ENCODE results near the gene SAAL1.

Gene SAAL1

DNA sequence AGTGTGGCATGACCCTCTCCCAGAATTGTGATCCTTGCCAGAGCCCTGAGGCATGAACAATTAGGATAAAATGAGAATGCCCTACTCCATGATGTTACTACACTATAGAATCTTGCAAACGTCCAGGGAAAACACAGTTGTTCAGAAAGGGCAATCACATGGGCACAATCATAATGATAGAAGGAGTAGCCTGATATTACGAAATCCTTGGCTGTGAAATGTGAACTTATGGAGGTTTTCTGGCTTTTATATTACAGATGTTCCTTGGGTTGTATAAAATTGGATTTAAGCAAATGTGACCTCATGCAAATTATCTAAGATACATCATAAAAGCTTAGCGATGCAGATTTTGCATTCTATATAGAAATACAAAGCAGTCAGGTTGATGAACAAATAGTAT is 30.4 kb downstream of the SAAL1 start:
- Histone ChIP-seq H2BK120ac (ENCODE audit: low read depth, low read length) (no peak overlapping the region), H2AK5ac (ENCODE audit: low read depth, low read length) (no peak overlapping the region), H4K91ac (ENCODE audit: low read depth, low read length, poor library complexity) (no peak overlapping the region), H3K9me3 (replicated peaks in 1 of 2; ENCODE audit: control insufficient read depth in 2 of 2, insufficient read depth in 1 of 2, low read depth in 1 of 2, low read length in 2 of 2) (no peaks in the 10 kb centered on the region), H3K14ac (ENCODE audit: low read length) (no peak overlapping the region), H3K4ac (ENCODE audit: low read length) (no peak overlapping the region), H4K8ac (ENCODE audit: low read depth, low read length) (no peak overlapping the region), H3K23ac (ENCODE audit: low read depth, low read length, poor library complexity) (no peak overlapping the region), H3K4me1 (ENCODE audit: control insufficient read depth in 2 of 2, insufficient read depth in 1 of 2, low read depth in 1 of 2, low read length in 2 of 2) (no peaks in the 10 kb centered on the region), H2AFZ (ENCODE audit: low read length) (no peak overlapping the region), H2BK15ac (ENCODE audit: low read length) (no peak overlapping the region), H3K79me1 (ENCODE audit: low read depth, low read length) (no peaks in the 10 kb centered on the region), H3K36me3 (replicated peaks in 1 of 2; ENCODE audit: control insufficient read depth in 2 of 2, insufficient read depth in 2 of 2, low read length in 2 of 2) (peaks cover 5 to 44% of the 10 kb centered on the region in 2 donors), H3K18ac (ENCODE audit: low read length) (no peak overlapping the region), H2BK12ac (ENCODE audit: low read length) (no peak overlapping the region), H3K4me2 (ENCODE audit: insufficient read depth, low read length, poor library complexity, severe bottlenecking) (no peak overlapping the region), H3K4me3 (ENCODE audit: low read length in 2 of 2) (no peak overlapping the region), H3K27me3 (ENCODE audit: control insufficient read depth in 3 of 3, insufficient read depth in 3 of 3, low read depth in 1 of 3, low read length in 3 of 3) (no peaks in the 10 kb centered on the region), H2BK5ac (ENCODE audit: low read length) (no peak overlapping the region), H3K27ac (replicated peaks; ENCODE audit: low read length) (no peak overlapping the region), H3K9ac (ENCODE audit: low read depth, low read length, poor library complexity) (no peak overlapping the region)
- DNase-seq (ENCODE audit: low spot score), result no peak
- WGBS, 2 donors (ENCODE audit: extremely low coverage in 2 of 2, insufficient read length in 2 of 2, insufficient replicate concordance in 1 of 2), result no CpG with 5 or more reads among the region's 3 CpGs

DNA sequence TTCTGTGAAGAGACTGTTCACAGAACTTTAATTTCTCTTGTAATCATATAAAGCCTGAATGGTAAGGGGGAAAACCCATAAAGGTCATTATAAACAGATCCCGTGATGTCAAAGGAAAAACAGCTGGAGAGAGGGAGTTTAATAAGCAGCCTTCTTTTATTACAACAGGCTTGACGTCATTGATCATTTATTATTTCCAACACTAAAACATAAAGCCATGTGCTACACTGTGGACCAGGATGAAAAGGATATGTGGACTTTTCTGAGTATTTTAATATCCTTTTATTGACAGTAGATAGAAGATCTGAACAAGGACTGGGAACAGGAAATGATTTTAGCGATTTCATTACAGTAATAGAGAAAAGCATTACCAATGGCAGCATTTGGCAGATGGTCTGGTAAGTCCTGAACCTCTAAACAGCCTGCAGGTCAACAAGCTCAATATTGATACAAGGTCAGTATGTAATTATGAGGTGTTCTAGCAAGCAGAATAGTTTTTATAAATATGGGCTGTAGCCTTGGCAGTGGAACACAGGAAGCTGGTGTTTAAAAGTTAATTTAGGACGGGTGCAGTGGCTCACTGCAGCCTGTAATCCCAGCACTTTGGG is 34.7 kb downstream of the SAAL1 start:
- Histone ChIP-seq H2BK12ac (ENCODE audit: low read length) (no peak overlapping the region), H3K79me1 (ENCODE audit: low read depth, low read length) (no peaks in the 10 kb centered on the region), H3K18ac (ENCODE audit: low read length) (no peak overlapping the region), H3K4me2 (ENCODE audit: insufficient read depth, low read length, poor library complexity, severe bottlenecking) (no peak overlapping the region), H4K91ac (ENCODE audit: low read depth, low read length, poor library complexity) (no peak overlapping the region), H3K36me3 (replicated peaks in 1 of 2; ENCODE audit: control insufficient read depth in 2 of 2, insufficient read depth in 2 of 2, low read length in 2 of 2) (peaks cover 2 to 17% of the 10 kb centered on the region in 2 donors), H2BK120ac (ENCODE audit: low read depth, low read length) (no peak overlapping the region), H3K27ac (replicated peaks; ENCODE audit: low read length) (no peak overlapping the region), H2AK5ac (ENCODE audit: low read depth, low read length) (no peak overlapping the region), H3K27me3 (ENCODE audit: control insufficient read depth in 3 of 3, insufficient read depth in 3 of 3, low read depth in 1 of 3, low read length in 3 of 3) (no peaks in the 10 kb centered on the region), H2BK5ac (ENCODE audit: low read length) (no peak overlapping the region), H3K9ac (ENCODE audit: low read depth, low read length, poor library complexity) (no peak overlapping the region), H3K4me1 (ENCODE audit: control insufficient read depth in 2 of 2, insufficient read depth in 1 of 2, low read depth in 1 of 2, low read length in 2 of 2) (no peaks in the 10 kb centered on the region), H3K4me3 (ENCODE audit: low read length in 2 of 2) (no peak overlapping the region), H2AFZ (ENCODE audit: low read length) (no peak overlapping the region), H3K9me3 (replicated peaks in 1 of 2; ENCODE audit: control insufficient read depth in 2 of 2, insufficient read depth in 1 of 2, low read depth in 1 of 2, low read length in 2 of 2) (no peaks in the 10 kb centered on the region), H4K8ac (ENCODE audit: low read depth, low read length) (no peak overlapping the region), H3K14ac (ENCODE audit: low read length) (no peak overlapping the region), H3K23ac (ENCODE audit: low read depth, low read length, poor library complexity) (no peak overlapping the region), H3K4ac (ENCODE audit: low read length) (no peak overlapping the region), H2BK15ac (ENCODE audit: low read length) (no peak overlapping the region)
- WGBS, 2 donors (ENCODE audit: extremely low coverage in 2 of 2, insufficient read length in 2 of 2, insufficient replicate concordance in 1 of 2), result no CpG with 5 or more reads among the region's 4 CpGs
- no peak for DNase-seq (ENCODE audit: low spot score)

- Histone ChIP-seq H4K8ac (ENCODE audit: low read depth, low read length) (no peak overlapping the region), H3K4me3 (ENCODE audit: low read length in 2 of 2) (no peak overlapping the region), H3K79me1 (ENCODE audit: low read depth, low read length) (no peaks in the 10 kb centered on the region), H4K91ac (ENCODE audit: low read depth, low read length, poor library complexity) (no peak overlapping the region), H3K14ac (ENCODE audit: low read length) (no peak overlapping the region), H2BK5ac (ENCODE audit: low read length) (no peak overlapping the region), H2BK15ac (ENCODE audit: low read length) (no peak overlapping the region), H3K18ac (ENCODE audit: low read length) (no peak overlapping the region), H2BK120ac (ENCODE audit: low read depth, low read length) (no peak overlapping the region), H3K9me3 (replicated peaks in 1 of 2; ENCODE audit: control insufficient read depth in 2 of 2, insufficient read depth in 1 of 2, low read depth in 1 of 2, low read length in 2 of 2) (no peaks in the 10 kb centered on the region), H3K4me2 (ENCODE audit: insufficient read depth, low read length, poor library complexity, severe bottlenecking) (no peak overlapping the region), H3K27me3 (ENCODE audit: control insufficient read depth in 3 of 3, insufficient read depth in 3 of 3, low read depth in 1 of 3, low read length in 3 of 3) (no peaks in the 10 kb centered on the region), H3K9ac (ENCODE audit: low read depth, low read length, poor library complexity) (no peak overlapping the region), H3K4me1 (ENCODE audit: control insufficient read depth in 2 of 2, insufficient read depth in 1 of 2, low read depth in 1 of 2, low read length in 2 of 2) (peaks cover 0 to 3% of the 10 kb centered on the region in 2 donors), H3K36me3 (replicated peaks in 1 of 2; ENCODE audit: control insufficient read depth in 2 of 2, insufficient read depth in 2 of 2, low read length in 2 of 2) (peaks cover 2 to 4% of the 10 kb centered on the region in 2 donors), H2AK5ac (ENCODE audit: low read depth, low read length) (no peak overlapping the region), H3K27ac (replicated peaks; ENCODE audit: low read length) (no peak overlapping the region), H3K23ac (ENCODE audit: low read depth, low read length, poor library complexity) (no peak overlapping the region), H2BK12ac (ENCODE audit: low read length) (no peak overlapping the region), H2AFZ (ENCODE audit: low read length) (no peak overlapping the region), H3K4ac (ENCODE audit: low read length) (no peak overlapping the region)
- WGBS, 2 donors (ENCODE audit: extremely low coverage in 2 of 2, insufficient read length in 2 of 2, insufficient replicate concordance in 1 of 2), result no CpG with 5 or more reads among the region's 2 CpGs
- no peak for DNase-seq (ENCODE audit: low spot score)
Measured at GRCh38 chr11:18067372-18067771, 38.5 kb downstream of the SAAL1 start.

DNA sequence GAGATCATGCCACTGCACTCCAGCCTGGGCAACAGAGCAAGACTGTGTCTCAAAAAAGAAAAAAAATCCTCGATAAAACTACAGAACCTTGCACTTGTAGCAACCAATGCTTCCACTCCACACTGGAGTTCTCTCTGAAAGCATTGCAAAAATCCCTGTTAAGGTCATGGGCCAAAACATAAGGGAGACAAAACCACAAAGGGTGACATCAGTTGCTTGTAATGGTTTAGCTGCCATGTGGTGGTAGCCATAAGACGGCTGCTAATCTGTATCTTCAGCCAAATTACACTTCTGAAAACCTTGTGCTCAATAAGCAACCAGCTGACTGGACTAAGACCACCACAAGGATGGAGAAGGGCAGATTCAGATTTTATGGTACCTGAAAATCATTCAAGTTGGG is 39.3 kb downstream of the SAAL1 start:
- Histone ChIP-seq H2BK15ac (ENCODE audit: low read length) (no peak overlapping the region), H3K4ac (ENCODE audit: low read length) (no peak overlapping the region), H3K4me3 (ENCODE audit: low read length in 2 of 2) (no peak overlapping the region), H3K27me3 (ENCODE audit: control insufficient read depth in 3 of 3, insufficient read depth in 3 of 3, low read depth in 1 of 3, low read length in 3 of 3) (no peaks in the 10 kb centered on the region), H2BK120ac (ENCODE audit: low read depth, low read length) (no peak overlapping the region), H3K9ac (ENCODE audit: low read depth, low read length, poor library complexity) (no peak overlapping the region), H3K27ac (replicated peaks; ENCODE audit: low read length) (no peak overlapping the region), H4K91ac (ENCODE audit: low read depth, low read length, poor library complexity) (no peak overlapping the region), H3K4me2 (ENCODE audit: insufficient read depth, low read length, poor library complexity, severe bottlenecking) (no peak overlapping the region), H3K18ac (ENCODE audit: low read length) (no peak overlapping the region), H3K14ac (ENCODE audit: low read length) (no peak overlapping the region), H3K9me3 (replicated peaks in 1 of 2; ENCODE audit: control insufficient read depth in 2 of 2, insufficient read depth in 1 of 2, low read depth in 1 of 2, low read length in 2 of 2) (no peaks in the 10 kb centered on the region), H2AFZ (ENCODE audit: low read length) (no peak overlapping the region), H3K23ac (ENCODE audit: low read depth, low read length, poor library complexity) (no peak overlapping the region), H3K4me1 (ENCODE audit: control insufficient read depth in 2 of 2, insufficient read depth in 1 of 2, low read depth in 1 of 2, low read length in 2 of 2) (peaks cover 0 to 3% of the 10 kb centered on the region in 2 donors), H3K79me1 (ENCODE audit: low read depth, low read length) (no peaks in the 10 kb centered on the region), H3K36me3 (replicated peaks in 1 of 2; ENCODE audit: control insufficient read depth in 2 of 2, insufficient read depth in 2 of 2, low read length in 2 of 2) (peaks cover 2 to 4% of the 10 kb centered on the region in 2 donors), H2BK5ac (ENCODE audit: low read length) (no peak overlapping the region), H4K8ac (ENCODE audit: low read depth, low read length) (no peak overlapping the region), H2AK5ac (ENCODE audit: low read depth, low read length) (no peak overlapping the region), H2BK12ac (ENCODE audit: low read length) (no peak overlapping the region)
- no peak for DNase-seq (ENCODE audit: low spot score)
- no CpG with 5 or more reads among the region's 2 CpGs for WGBS, 2 donors (ENCODE audit: extremely low coverage in 2 of 2, insufficient read length in 2 of 2, insufficient replicate concordance in 1 of 2)
